NCI-H774 (cell line): ENCODE data around the gene SHF.

Experiments used
- DNase-seq: peaks from one replicate; lab custom pipeline; 2025; lab: John Stamatoyannopoulos, UW

Gene SHF

DNA sequence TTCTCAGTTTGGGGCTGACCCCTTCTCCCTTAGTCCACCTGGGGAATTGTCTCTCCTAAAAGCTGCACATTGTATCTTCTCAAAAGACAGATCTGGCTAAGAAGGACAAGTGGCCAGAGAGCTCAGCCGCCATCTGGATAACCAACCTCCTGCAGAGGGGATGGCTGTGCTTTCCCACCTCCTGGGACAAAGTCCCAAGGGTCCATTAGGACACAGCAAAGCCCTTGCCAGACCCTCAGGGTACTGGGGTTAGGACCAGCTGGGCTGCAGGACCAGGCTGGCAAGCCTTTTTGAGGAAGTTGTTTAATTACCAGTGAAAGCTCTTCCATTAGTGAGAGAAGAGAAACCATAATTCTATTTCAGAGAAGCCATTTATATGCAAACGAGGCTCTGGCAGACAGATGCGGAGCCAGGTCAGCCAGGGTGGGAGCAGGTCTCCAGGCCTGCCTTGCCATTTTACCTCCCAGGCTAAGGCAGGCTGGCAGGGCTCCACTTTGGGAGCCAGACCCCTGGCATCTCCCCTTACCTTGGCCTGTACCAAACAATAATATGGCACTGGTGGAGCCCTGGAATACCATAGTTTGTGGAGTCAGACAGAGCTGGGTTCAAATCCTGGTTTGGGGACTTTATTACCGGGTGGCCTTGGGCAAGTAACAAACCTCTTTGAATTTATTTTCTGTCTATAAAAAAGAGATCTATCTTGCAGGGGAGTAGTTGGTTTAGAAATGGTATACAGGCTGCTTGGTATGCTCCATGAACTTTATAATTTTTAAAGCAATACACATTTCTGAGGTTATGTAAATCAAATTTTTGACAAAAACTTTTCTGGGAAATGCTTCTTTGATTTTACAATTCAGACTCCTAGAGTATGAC lies 17.9 kb downstream of the SHF start:
- DNase-seq: no peak

DNA sequence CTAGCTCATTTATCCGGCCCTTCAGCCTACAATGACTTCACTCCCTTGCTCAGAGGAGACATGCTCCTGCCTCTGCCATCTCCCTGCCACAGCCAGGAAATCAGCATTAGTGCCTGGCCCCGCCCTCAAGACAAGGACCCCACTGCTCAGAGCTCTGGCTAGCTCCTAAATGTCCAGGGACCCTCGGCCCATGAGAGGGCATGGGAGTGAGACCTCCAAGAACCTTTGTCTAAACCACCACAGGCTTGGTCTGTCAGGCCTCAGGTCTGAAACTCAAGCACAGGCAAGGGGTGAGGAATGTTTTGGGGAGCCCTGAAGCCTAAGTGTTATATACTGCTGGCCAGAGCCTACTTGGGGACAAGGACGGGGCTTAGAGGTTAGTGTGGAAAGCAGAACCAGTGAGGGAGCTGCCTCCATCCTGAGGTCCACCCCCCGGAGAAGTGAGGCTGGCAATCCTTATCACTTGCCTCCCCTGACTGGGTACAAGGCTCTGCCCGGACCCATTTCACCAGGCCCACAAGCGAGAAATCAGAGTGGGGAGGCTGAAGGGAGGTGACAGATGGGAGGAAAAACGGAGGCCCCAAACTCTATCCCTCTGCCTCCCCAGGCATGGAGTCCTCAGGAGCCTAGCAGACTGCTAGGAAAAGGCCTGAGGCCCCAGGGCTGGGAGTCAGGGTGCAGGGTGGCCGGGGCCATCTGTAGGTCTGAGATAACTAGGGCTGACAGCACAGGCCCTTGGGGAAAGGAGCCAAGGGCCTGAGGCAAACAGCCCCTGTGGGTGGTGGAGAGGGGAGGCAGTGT lies 18.8 kb downstream of the SHF start:
- no peak for DNase-seq

DNA sequence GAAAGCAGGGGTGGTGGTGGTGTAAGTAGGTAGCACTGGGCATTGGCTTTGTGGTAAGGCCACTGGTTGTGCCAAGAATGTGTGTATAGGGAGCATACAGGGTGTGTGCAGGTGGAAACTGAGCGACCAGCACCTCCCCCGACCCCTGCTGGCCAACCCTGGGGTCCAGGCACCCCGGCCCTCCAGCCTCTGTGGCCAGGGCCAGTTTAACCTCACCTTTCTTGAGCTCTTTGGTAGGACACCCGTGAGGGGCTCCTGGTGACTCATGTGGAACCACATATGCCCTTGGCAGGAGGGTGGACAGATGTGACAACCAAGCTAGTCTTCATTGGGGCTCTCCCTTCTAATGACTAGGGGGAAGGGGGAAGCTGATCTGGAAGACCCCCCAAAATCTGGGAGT lies 19.5 kb downstream of the SHF start:
- no peak for DNase-seq

DNA sequence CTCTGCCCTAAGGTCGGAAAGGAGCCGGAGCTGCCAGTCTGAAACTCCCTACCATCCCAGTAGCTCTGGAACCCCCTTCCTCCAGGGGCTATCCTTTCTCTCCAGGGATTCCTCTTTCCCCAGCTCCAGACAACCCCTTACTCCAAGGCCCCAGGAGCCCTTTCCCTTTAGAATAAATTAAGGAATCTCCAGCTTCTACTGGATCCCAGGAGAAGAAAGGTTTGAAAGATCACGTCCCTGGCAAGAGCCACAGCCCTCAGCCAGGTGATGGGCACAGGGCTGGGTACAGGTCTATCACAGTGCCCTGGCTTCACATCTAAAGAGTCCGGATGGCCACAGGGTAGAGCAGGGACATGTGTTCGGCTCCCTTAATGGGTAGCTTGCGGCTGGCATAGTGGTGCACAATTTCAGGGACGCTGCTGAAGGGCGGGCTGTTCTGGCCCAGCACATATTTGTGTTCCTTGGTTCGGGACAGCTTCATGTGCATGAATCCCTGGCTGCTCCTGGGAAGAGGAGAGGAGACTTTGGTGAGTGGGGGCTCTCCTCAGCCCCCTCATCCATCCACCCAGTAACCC lies 20.0 kb downstream of the SHF start:
- DNase-seq: no peak

- DNase-seq: peak; percentile 52
Observed at GRCh38 chr15:45166834-45167630, 20.7 kb downstream of the SHF start.

DNA sequence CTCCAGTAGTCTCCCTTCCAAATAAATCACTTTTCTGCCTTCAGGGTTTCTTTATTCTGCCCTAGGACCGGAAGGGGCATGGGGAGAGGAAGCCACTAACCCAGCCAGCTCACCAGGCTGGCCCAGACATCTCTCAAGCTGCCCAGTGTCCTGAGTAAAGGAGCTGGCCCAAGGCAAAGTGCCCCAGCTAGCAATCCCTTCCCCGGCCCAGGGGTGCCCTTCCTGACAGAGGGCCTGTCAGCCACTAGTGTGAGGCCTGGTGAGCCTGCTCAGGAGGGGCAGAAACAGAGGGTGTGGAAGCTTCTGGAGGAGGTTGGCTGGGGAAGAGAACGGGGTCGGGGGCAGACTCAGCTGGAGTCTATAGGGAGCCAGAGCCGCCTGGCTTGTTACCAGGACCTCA lies 22.2 kb downstream of the SHF start:
- DNase-seq: no peak

DNA sequence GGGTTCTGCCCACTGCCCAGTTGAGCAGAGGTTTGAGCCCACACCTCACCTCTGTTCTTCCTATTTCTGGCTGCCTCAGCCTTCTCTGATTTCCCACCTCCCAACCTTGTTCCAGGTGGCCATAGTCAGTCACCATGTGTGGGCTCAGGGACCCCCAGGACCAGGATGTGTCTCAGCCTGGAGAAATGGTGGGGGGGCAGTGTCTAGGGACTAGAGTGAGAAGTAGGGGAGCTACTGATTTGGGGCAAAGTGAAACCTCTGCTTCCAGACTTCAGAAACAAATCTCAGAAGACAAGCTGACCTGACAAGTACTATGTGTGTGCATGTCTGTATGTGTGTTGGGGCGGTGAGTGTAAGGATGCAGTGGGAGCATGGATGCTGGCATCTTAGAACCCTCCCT lies 22.9 kb downstream of the SHF start:
- no peak for DNase-seq

- DNase-seq: no peak
Observed at GRCh38 chr15:45163508-45163856, 24.3 kb downstream of the SHF start.

DNA sequence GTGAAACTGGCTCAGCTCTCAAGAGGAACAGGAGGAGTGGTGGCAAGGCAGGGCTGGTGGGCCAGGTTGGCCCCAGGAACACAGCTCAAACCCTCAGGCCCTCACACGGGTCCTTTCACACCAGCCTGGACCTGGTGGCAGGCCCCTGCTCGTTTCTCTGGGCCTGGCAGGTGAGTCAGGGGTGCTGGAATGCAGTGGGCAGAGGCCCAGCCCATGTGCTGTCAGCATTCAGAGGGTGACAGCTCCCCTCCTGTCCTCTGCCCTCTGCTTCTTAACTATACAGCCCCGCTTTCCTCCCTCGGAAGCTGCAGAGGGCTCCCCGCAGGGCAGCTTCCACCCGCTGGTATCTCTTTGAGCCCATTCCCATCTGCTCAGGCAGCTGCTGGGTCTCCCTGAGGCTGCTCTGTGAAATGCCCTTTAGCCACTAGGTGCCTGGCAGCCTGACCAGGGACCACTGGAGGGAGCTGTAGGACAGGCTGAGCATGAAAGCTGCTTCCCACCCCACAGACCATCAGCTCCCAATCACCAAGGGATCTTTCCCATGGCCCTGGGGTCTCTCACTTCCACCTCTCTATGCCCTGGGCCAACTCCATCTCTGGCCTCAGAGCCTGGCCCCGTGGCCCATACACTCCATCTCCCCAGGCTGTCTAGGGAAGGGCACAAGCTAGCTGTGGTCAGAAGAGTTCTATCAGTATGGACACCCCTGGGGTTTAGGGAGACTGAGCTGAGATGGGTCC lies 24.8 kb downstream of the SHF start:
- peak; percentile 50 for DNase-seq

- no peak for DNase-seq
Observed at GRCh38 chr15:45161666-45162065, 26.1 kb downstream of the SHF start.

GRCh38 chr15:45157974-45158373 lies 29.8 kb downstream of the SHF start:
- no peak for DNase-seq

GRCh38 chr15:45156744-45157455 lies 30.9 kb downstream of the SHF start:
- DNase-seq: no peak

- DNase-seq: no peak
Observed at GRCh38 chr15:45155739-45156138, 32.0 kb downstream of the SHF start.

GRCh38 chr15:45151998-45152828 lies 35.6 kb downstream of the SHF start:
- no peak for DNase-seq

- DNase-seq: no peak
Observed at GRCh38 chr15:45150997-45151396, 36.8 kb downstream of the SHF start.

DNA sequence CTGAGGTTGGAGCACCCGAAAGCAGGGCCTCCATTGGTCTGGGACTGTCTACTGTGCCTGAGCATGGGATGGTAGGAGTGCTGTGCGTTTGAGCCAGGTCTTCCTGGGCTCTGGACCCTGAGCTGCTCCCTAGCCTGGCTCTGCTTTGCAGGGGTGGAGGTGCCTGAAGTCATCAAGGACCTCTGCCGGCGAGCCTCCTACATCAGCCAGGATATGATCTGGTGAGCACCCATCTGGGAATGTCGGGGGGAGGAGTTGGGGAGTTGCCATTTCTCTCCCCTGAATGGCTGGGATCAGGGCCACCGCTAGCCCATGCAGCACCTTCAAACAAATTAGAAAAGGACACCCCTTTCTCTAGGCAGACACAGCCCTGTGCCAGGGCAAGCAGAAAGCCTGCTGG lies 37.3 kb downstream of the SHF start:
- DNase-seq: no peak

GRCh38 chr15:45149060-45149459 lies 38.7 kb downstream of the SHF start:
- DNase-seq: no peak

GRCh38 chr15:45148076-45149059 lies 39.4 kb downstream of the SHF start:
- no peak for DNase-seq

GRCh38 chr15:45147606-45148005 lies 40.2 kb downstream of the SHF start:
- DNase-seq: no peak
